Esophagus mucosa (tissue), 1 donor: ENCODE data around the gene COA3. TPM values are rescaled to one million over a fixed set of nuclear protein-coding genes. Genes with fewer than 3 reads are reported as not detected.
"Not testable (repeated sequence)": the region's sequence is repeated elsewhere in the genome, so short reads cannot be mapped to it uniquely, and the experiment has no call there.

Experiments used
- ATAC-seq: fragments of 200-7000 bp; cut with Tn5 transposase; one replicate; pipeline ENCODE4 v1.9.1; 2020
- total RNA-seq: library from RNA; stranded (reverse); gene quantifications from one replicate; pipeline ENCODE4 v1.2.4, GENCODE V29; 2023
- donor health status: DM: yes; HTN: yes; CAD: no.

COA3 gene
- total RNA-seq, 1 donor from 2014 or later: 104 TPM

- peak; percentile 6 for ATAC-seq
Observed at GRCh38 chr17:42781639-42782165, 16.8 kb downstream of the COA3 start.

GRCh38 chr17:42780851-42781638 lies 17.5 kb downstream of the COA3 start:
- no peak for ATAC-seq

GRCh38 chr17:42779936-42780850 lies 18.3 kb downstream of the COA3 start, which contains the start of gene WNK4:
Gene WNK4 (plus strand): TSS chr17:42780610. CDS start chr17:42780699, 89 bp downstream.
- peak; percentile 13 for ATAC-seq

- no peak for ATAC-seq
Observed at GRCh38 chr17:42779304-42779935, 19.1 kb downstream of the COA3 start.

GRCh38 chr17:42778570-42778969 lies 19.9 kb downstream of the COA3 start:
- ATAC-seq: no peak

- no peak for ATAC-seq
Observed at GRCh38 chr17:42775534-42776098, 22.9 kb downstream of the COA3 start.

GRCh38 chr17:42774066-42774745 lies 24.3 kb downstream of the COA3 start:
- ATAC-seq: no peak

GRCh38 chr17:42773290-42774035 lies 25.0 kb downstream of the COA3 start, which contains the start of gene VPS25:
Gene VPS25 (plus strand): TSS chr17:42773449. CDS start chr17:42773476, 27 bp downstream.
- ATAC-seq: peak; percentile 83

- no peak for ATAC-seq
Observed at GRCh38 chr17:42772945-42773289, 25.6 kb downstream of the COA3 start.

GRCh38 chr17:42769964-42770363 lies 28.5 kb downstream of the COA3 start:
- not testable (repeated sequence) for ATAC-seq

GRCh38 chr17:42768006-42768405 lies 30.5 kb downstream of the COA3 start:
- not testable (repeated sequence) for ATAC-seq

- no peak for ATAC-seq
Observed at GRCh38 chr17:42767512-42767911, 31.0 kb downstream of the COA3 start.

- no peak for ATAC-seq
Observed at GRCh38 chr17:42766124-42766523, 32.4 kb downstream of the COA3 start.

GRCh38 chr17:42761638-42762037 lies 36.9 kb downstream of the COA3 start:
- ATAC-seq: no peak

- peak; percentile 31 for ATAC-seq
Observed at GRCh38 chr17:42760652-42761581, 37.6 kb downstream of the COA3 start, which contains the start of gene RAMP2. Gene RAMP2 (plus strand): TSS chr17:42761227. CDS start chr17:42761262, 35 bp downstream.

GRCh38 chr17:42759982-42760651 lies 38.4 kb downstream of the COA3 start:
- no peak for ATAC-seq

GRCh38 chr17:42754782-42755181 lies 43.7 kb downstream of the COA3 start:
- ATAC-seq: peak; percentile 97

GRCh38 chr17:42751628-42752027 lies 46.9 kb downstream of the COA3 start:
- no peak for ATAC-seq

- no peak for ATAC-seq
Observed at GRCh38 chr17:42750739-42751344, 47.7 kb downstream of the COA3 start.
